HTR-8/SVneo (cell line): Measurements from ENCODE around the gene DAP.
"Not testable (repeated sequence)": the region's sequence is repeated elsewhere in the genome, so short reads cannot be mapped to it uniquely, and the experiment has no call there.

Source experiments
- DNase-seq: peaks from one replicate; pipeline ENCODE4 v3.0.0; 2011; ENCODE audit warnings: low spot score, mixed read lengths; ENCODE audit not compliant: insufficient read length
- FAIRE-seq: peaks from 2 replicates; lab custom pipeline; 2011; peaks lifted over from hg19 to GRCh38; lab: Jason Lieb, UNC

The DAP gene

DNA sequence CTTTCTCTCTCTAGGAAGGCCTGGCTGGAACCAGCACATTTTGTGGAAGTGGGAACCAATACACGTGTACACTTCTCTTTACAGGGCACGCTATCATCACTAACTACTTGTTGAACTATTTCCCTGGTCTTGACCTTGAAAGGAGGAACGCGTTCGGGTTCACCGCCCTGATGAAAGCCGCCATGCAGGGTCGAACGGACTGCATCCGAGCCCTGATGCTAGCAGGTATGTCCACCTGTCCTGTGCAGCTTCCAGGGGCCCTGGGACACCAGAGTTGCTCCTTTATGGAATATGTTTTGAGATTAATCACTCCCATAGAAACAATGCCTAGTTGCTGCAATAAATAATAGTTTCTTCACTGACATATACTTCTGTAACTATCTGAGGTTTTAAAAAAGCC is 123.1 kb downstream of the DAP start:
- no peak for FAIRE-seq

DNA sequence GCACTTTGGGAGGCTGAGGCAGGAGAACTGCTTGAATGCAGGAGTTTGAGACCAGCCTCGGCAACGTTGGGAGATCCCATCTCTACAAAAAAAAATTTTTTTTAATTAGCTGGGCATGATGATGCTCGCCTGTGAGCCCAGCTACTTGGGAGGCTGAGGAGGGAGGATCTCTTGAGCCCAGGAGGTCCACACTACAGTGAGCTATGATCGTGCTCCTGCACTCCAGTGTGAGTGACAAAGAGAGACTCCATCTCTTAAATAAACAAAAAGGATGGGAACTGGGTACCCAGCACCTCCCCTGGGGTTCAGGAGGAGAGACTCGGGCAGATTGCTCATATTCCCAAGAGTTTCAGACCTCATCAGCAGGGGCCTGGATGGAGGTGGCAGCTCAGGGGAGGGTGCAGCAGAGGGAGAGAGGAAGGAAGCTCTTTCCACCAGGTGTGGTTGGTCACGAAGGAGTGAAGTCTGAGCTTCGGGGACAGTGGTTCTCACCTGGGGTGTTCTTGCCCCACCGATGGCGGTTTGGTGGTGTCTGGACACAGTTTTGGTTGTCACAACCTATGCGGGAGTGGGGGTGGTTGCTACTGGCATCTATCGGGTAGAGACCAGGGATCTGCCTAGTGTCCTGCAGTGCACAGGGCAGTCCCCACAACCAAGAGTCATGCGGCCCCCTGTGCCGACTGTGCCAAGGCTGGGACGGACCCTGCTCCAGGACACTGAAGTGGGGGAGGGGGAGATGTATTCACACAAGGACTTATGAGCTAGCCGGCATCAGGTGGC is 124.5 kb downstream of the DAP start:
- DNase-seq (no peak), FAIRE-seq (no peak)

More for the DNA sequence above, 123.1 kb downstream of the DAP start:
- no peak for DNase-seq

- DNase-seq (no peak), FAIRE-seq (no peak)
Observed at GRCh38 chr5:10635867-10636350, 125.1 kb downstream of the DAP start.

GRCh38 chr5:10635257-10635866 is 125.7 kb downstream of the DAP start:
- DNase-seq (peak; percentile 68), FAIRE-seq (no peak)

DNA sequence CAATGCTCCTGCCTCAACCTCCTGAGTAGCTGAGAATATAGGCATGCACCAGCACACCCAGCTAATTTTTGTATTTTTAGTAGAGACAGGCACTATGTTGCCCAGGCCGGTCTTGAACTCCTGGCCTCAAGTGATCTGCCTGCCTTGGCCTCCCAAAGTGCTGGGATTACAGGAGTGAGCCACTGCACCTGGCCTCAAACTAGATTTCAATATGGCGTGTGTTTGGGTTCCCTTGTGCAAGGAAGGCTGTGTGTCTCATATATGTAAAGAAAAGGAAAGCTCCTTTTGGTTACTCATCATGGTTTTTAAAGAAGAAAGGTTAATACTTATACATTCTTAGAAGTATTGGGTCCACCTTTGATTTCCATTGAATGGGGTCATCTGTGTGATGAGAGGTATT is 126.5 kb downstream of the DAP start:
- no peak for DNase-seq
- FAIRE-seq: no peak

DNA sequence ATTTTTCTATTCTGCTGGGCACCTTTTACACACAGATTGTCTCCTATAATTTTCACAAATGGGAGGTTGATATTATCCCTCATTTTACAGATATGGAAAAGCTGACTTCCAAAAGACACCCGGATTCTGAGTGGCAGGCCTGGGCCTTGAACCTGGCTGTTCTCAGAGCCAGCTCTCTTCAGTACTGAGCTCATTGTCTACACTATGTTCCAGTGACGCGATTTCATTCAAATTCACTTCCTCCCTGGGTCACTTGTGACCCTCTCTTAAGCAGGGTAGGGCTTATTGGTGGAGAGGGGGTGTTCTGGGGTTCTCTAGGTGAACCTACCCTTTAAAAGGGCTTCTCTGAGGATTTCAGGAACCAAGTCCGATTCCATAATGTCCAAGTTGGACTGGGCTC is 127.0 kb downstream of the DAP start:
- FAIRE-seq: no peak

DNA sequence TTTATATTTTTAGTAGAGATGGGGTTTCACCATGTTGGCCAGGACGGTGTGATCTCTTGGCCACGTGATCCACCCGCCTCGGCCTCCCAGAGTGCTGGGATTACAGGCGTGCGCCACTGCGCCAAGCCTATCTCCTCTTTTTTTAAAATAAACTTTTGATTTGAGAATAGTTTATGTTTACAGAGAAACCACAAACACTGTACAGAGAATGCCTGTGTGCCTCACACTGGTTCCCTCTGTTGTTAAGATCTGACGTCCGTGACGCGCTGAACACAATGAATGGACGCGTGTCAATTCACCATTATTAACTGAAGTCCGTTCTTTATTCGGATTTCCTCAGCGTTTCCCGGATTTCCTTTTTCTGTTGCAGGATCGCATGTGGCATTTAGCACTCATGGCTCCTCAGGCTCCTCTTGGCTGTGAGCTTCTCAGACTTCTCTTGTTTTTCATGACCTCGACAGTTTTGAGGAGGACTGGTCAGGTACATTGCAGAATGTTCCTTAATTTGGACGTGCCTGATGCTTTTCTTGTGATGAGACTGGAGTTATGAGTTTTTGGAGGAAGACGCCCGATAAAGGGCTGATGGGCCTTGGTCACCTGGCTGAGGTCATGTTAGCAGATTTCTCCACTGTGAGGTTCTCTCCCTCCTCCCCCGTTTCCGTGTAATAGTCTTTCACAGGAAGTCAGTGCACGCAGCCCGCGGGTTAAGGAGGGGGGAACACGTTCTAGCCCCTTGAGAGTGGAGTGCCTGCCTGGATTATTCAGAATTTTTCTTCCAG is 127.6 kb downstream of the DAP start:
- FAIRE-seq (no peak), DNase-seq (no peak)

More for the DNA sequence above, 127.0 kb downstream of the DAP start:
- no peak for DNase-seq

GRCh38 chr5:10632110-10632761 is 128.8 kb downstream of the DAP start:
- no peak for DNase-seq
- FAIRE-seq: no peak

GRCh38 chr5:10631316-10631996 is 129.6 kb downstream of the DAP start:
- FAIRE-seq (no peak), DNase-seq (no peak)

DNA sequence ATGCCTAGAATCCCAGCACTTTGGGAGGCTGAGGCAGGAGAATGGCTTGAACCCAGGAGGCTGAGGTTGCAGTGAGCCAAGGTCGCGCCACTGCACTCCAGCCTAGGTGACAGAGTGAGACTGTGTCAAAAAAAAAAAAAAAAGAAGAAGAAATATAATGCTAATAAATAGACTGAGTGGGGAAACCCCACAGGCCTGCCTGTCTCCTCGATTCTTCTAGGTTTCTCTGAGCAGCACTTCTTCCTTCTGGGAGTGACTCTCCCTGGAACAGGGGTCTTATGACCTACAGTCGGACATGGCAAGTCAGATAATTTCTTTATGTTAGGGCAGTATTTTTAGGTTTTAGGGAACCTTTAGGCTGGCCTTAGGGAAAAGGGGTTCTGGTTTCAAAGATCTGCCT is 130.3 kb downstream of the DAP start:
- not testable (repeated sequence) for FAIRE-seq, DNase-seq

- FAIRE-seq: no peak
Observed at GRCh38 chr5:10630126-10630525, 130.9 kb downstream of the DAP start.

GRCh38 chr5:10629682-10630081 is 131.4 kb downstream of the DAP start:
- FAIRE-seq (no peak), DNase-seq (no peak)

More at GRCh38 chr5:10630126-10630525, 130.9 kb downstream of the DAP start:
- DNase-seq: no peak
